SU-DHL-6 (cell line): ENCODE data around the gene KAZALD1.

Source experiments
- H2AFZ ChIP-seq: fragments of 200-600 bp; sonication (generic); 2 replicates; pipeline ENCODE4 v1.6.1; 2014; ENCODE audit warnings: low read depth, mild to moderate bottlenecking, moderate library complexity, mixed read lengths, antibody characterized with exemption, low read length; ENCODE audit not compliant: severe bottlenecking
- H3F3A ChIP-seq: fragments of 200-600 bp; shearing (Covaris generic); 2 replicates; pipeline ENCODE4 v1.6.0; 2016; ENCODE audit warnings: antibody characterized with exemption, mild to moderate bottlenecking; ENCODE audit not compliant: insufficient read depth
- H3K27ac ChIP-seq: fragments of 200-600 bp; sonication (generic); 2 replicates; pipeline ENCODE4 v1.5.1; 2016; ENCODE audit warnings: low read depth, mild to moderate bottlenecking, low read length, moderate library complexity, mixed read lengths
- H3K27me3 ChIP-seq: fragments of 200-600 bp; sonication (generic), shearing (Covaris generic); 2 replicates; pipeline ENCODE4 v1.6.0; 2014; ENCODE audit warnings: mild to moderate bottlenecking, low read length
- H3K36me3 ChIP-seq: fragments of 200-600 bp; sonication (generic); 2 replicates; pipeline ENCODE4 v1.6.1; 2014; ENCODE audit warnings: mild to moderate bottlenecking, low read length, mixed read lengths
- H3K4me2 ChIP-seq: fragments of 300-600, 200-600 bp; shearing (Covaris generic), sonication (generic); 2 replicates; pipeline ENCODE4 v1.6.0; 2014; ENCODE audit warnings: low read length, low read depth, mild to moderate bottlenecking; ENCODE audit not compliant: poor library complexity, severe bottlenecking
- H3K4me3 ChIP-seq: fragments of 200-600 bp; sonication (generic); 2 replicates; pipeline ENCODE4 v1.5.1; 2014; ENCODE audit warnings: antibody characterized with exemption, low read length, mild to moderate bottlenecking, mixed read lengths; ENCODE audit not compliant: insufficient read depth, poor library complexity, severe bottlenecking
- H3K79me2 ChIP-seq: fragments of 200-600 bp; sonication (generic); 2 replicates; pipeline ENCODE4 v1.6.1; 2014; ENCODE audit warnings: mild to moderate bottlenecking, low read length, moderate library complexity; ENCODE audit not compliant: insufficient read depth
- H3K9ac ChIP-seq: fragments of 200-600 bp; sonication (generic); 2 replicates; pipeline ENCODE4 v1.7.0; 2014; ENCODE audit warnings: mild to moderate bottlenecking, low read length
- H3K9me2 ChIP-seq: fragments of 200-600 bp; sonication (generic); replicated peaks from 2 replicates; pipeline ENCODE4 v1.6.1; 2014; ENCODE audit warnings: low read length; ENCODE audit not compliant: insufficient read depth
- H3K9me3 ChIP-seq: fragments of 200-600 bp; sonication (generic); 2 replicates; pipeline ENCODE4 v1.6.1; 2014; ENCODE audit warnings: low read length, mixed read lengths; ENCODE audit not compliant: insufficient read depth
- H4K20me1 ChIP-seq: fragments of 200-600 bp; sonication (generic); 2 replicates; pipeline ENCODE4 v1.6.1; 2014; ENCODE audit warnings: low read depth, mild to moderate bottlenecking, antibody characterized with exemption, low read length, moderate library complexity, mixed read lengths
- EZH2phosphoT487 ChIP-seq: fragments of 200-600 bp; sonication (generic), shearing (Covaris generic); conservative IDR thresholded peaks from 2 replicates; pipeline ENCODE4 v1.6.1; 2018; ENCODE audit warnings: mild to moderate bottlenecking, antibody characterized with exemption, low read length, moderate library complexity, mixed read lengths
- TF ChIP-seq, protein P1 (sequence below): fragments of 200-600 bp; sonication (generic); IDR thresholded peaks from one replicate; pipeline ENCODE4 v1.5.1; 2017; ENCODE audit warnings: antibody characterized with exemption, mild to moderate bottlenecking, low read length, moderate library complexity; ENCODE audit not compliant: insufficient read depth, poor library complexity, severe bottlenecking

Gene KAZALD1

DNA sequence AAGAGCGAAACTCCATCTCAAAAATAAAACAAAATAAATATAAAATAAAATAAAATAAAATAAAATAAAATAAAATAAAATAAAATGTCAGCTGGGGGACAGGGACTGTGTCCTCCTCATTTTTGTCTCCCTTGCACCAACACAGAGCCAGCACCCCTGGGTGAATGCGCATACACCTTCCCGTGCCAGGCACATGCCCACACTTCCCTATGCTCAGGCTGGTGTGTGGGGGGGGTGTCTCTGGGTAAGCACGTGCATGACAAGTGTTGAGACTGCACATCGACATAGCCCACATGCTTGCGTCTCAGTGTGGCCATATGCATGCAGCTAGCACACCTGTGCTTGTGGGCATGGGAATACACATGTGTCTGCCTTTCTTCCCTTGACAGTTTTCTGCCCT is 44.6 kb downstream of the KAZALD1 start:
- Histone ChIP-seq H3K36me3 (no peaks in the 10 kb centered on the region), H2AFZ (no peak overlapping the region), H3K9me3 (no peaks in the 10 kb centered on the region), H3K27me3 (no peaks in the 10 kb centered on the region), H3K9me2 (no peaks in the 10 kb centered on the region), H3K4me2 (no peak overlapping the region), H3K79me2 (no peaks in the 10 kb centered on the region), H4K20me1 (no peaks in the 10 kb centered on the region), H3K4me3 (no peak overlapping the region), H3K9ac (no peak overlapping the region), H3F3A (no peaks in the 10 kb centered on the region), H3K27ac (no peak overlapping the region)
- TF ChIP-seq, protein P1, sequence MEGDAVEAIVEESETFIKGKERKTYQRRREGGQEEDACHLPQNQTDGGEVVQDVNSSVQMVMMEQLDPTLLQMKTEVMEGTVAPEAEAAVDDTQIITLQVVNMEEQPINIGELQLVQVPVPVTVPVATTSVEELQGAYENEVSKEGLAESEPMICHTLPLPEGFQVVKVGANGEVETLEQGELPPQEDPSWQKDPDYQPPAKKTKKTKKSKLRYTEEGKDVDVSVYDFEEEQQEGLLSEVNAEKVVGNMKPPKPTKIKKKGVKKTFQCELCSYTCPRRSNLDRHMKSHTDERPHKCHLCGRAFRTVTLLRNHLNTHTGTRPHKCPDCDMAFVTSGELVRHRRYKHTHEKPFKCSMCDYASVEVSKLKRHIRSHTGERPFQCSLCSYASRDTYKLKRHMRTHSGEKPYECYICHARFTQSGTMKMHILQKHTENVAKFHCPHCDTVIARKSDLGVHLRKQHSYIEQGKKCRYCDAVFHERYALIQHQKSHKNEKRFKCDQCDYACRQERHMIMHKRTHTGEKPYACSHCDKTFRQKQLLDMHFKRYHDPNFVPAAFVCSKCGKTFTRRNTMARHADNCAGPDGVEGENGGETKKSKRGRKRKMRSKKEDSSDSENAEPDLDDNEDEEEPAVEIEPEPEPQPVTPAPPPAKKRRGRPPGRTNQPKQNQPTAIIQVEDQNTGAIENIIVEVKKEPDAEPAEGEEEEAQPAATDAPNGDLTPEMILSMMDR, result no peak
- no peak for TF ChIP-seq EZH2phosphoT487

DNA sequence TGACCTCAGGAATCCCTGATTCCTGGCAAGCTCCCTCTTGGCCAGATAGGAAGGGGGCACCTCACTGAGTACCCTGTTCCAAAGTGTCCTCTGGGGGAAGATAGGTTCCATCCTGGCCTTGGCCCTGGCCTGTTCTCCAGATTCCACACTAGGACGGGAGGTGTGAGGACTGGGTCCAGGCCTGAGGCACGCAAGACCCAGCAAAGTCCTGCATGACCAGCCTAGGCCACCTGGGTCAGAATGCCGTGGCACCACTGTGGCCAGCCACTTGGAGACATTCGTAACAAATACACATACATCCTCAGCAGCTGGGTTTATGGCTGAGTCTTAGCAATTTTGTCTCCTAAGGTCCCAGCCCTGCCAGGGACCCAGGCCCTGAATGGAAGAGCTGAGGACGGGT is 46.0 kb downstream of the KAZALD1 start:
- Histone ChIP-seq H3K9ac (no peak overlapping the region), H3K36me3 (no peaks in the 10 kb centered on the region), H3K9me3 (no peaks in the 10 kb centered on the region), H3F3A (no peaks in the 10 kb centered on the region), H3K4me2 (no peak overlapping the region), H3K27ac (no peak overlapping the region), H3K9me2 (no peaks in the 10 kb centered on the region), H3K4me3 (no peak overlapping the region), H3K27me3 (no peaks in the 10 kb centered on the region), H4K20me1 (no peaks in the 10 kb centered on the region), H2AFZ (no peak overlapping the region), H3K79me2 (no peaks in the 10 kb centered on the region)
- no peak for TF ChIP-seq EZH2phosphoT487
- TF ChIP-seq, protein P1, result no peak

DNA sequence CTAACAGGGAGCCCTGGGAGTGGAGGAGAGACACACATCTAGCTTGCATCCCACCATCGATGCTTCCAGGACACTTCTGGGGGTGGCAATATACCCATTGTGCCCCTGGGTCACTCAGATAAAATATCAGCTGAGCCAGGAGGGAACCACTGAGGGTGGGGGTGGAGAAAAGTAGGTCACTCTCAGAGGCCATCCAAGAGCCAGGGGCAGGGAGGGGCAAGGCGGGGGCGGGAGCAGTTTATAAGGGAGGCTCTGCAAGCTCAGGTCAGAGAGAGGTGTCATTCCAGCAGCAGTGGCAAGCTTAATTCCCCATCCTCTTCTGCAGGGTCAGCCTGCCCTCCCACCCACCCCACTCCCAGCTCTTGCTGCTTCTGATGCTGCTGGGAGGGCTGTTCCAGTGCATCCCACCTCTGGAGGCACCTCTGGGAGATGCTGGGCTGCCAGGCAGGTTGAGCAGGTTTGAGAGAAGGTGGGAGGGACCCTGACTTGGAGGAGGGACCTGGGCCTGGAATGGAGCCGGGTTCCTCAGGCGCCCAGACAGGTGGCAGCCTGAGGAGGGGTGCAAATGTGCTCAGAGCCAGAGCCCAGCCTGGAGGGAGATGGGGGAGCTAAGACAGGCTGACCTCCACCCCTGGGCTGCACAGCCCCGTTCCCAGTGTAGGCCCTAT is 49.2 kb downstream of the KAZALD1 start:
- Histone ChIP-seq H4K20me1 (no peaks in the 10 kb centered on the region), H3K9ac (no peak overlapping the region), H3K9me3 (no peaks in the 10 kb centered on the region), H3K79me2 (no peaks in the 10 kb centered on the region), H3F3A (no peaks in the 10 kb centered on the region), H2AFZ (no peak overlapping the region), H3K27me3 (no peaks in the 10 kb centered on the region), H3K27ac (no peak overlapping the region), H3K4me2 (no peak overlapping the region), H3K9me2 (no peaks in the 10 kb centered on the region), H3K36me3 (no peaks in the 10 kb centered on the region), H3K4me3 (no peak overlapping the region)
- TF ChIP-seq EZH2phosphoT487, result no peak

DNA sequence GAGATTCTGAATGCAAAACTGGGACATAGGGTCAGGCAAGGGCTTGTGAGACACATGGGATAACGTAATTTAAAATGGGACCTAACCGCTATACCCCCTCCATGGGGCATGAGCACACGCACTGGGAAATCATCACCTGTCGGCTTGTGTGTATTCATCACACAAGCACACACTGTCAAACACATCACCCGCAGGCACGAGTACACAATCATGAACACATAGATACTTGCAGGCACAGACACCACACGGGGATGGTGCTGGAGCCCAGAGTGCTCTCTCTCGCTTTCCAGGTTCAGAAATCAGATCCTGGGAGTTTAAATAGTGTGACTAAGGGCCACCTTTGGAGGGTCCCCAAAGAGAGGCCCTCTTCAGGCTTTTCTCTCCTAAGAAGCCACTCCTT is 49.8 kb downstream of the KAZALD1 start:
- Histone ChIP-seq H3K27ac (no peak overlapping the region), H3K9me2 (no peaks in the 10 kb centered on the region), H3K9ac (no peak overlapping the region), H2AFZ (no peak overlapping the region), H3K4me3 (no peak overlapping the region), H3K79me2 (no peaks in the 10 kb centered on the region), H3K27me3 (no peaks in the 10 kb centered on the region), H4K20me1 (no peaks in the 10 kb centered on the region), H3F3A (no peaks in the 10 kb centered on the region), H3K4me2 (no peak overlapping the region), H3K9me3 (no peaks in the 10 kb centered on the region), H3K36me3 (no peaks in the 10 kb centered on the region)
- TF ChIP-seq EZH2phosphoT487, result no peak
- TF ChIP-seq, protein P1, result no peak
